ENCODE measurements around the gene MAPK1.
"Not testable (repeated sequence)": the region's sequence is repeated elsewhere in the genome, so short reads cannot be mapped to it uniquely, and the experiment has no call there.

MAPK1 gene

GRCh38 chr22:21818487-21819182, 48.8 kb downstream of the MAPK1 start:
- DNase-seq (ENCODE audit: low spot score): peak; percentile 48

- DNase-seq (ENCODE audit: low spot score): not testable (repeated sequence)
Observed at GRCh38 chr22:21817497-21817853, 50.0 kb downstream of the MAPK1 start.

- no peak for DNase-seq (ENCODE audit: low spot score)
Observed at GRCh38 chr22:21816787-21817496, 50.5 kb downstream of the MAPK1 start.

GRCh38 chr22:21816472-21816786, 51.0 kb downstream of the MAPK1 start:
- DNase-seq (ENCODE audit: low spot score): no peak

GRCh38 chr22:21815958-21816357, 51.5 kb downstream of the MAPK1 start:
- DNase-seq (ENCODE audit: low spot score): no peak

GRCh38 chr22:21815357-21815756, 52.1 kb downstream of the MAPK1 start:
- no peak for DNase-seq (ENCODE audit: low spot score)

GRCh38 chr22:21811982-21812381, 55.5 kb downstream of the MAPK1 start:
- DNase-seq (ENCODE audit: low spot score): no peak

GRCh38 chr22:21807544-21808529, 59.6 kb downstream of the MAPK1 start:
- no peak for DNase-seq (ENCODE audit: low spot score)

GRCh38 chr22:21805325-21805724, 62.1 kb downstream of the MAPK1 start:
- DNase-seq (ENCODE audit: low spot score): not testable (repeated sequence)

GRCh38 chr22:21803811-21804249, 63.6 kb downstream of the MAPK1 start:
- DNase-seq (ENCODE audit: low spot score): no peak

- DNase-seq (ENCODE audit: low spot score): no peak
Observed at GRCh38 chr22:21802673-21803072, 64.8 kb downstream of the MAPK1 start.

- no peak for DNase-seq (ENCODE audit: low spot score)
Observed at GRCh38 chr22:21802056-21802455, 65.4 kb downstream of the MAPK1 start.

GRCh38 chr22:21801304-21801644, 66.2 kb downstream of the MAPK1 start:
- not testable (repeated sequence) for DNase-seq (ENCODE audit: low spot score)

GRCh38 chr22:21800552-21801303, 66.7 kb downstream of the MAPK1 start:
- no peak for DNase-seq (ENCODE audit: low spot score)

GRCh38 chr22:21797444-21798221, 69.8 kb downstream of the MAPK1 start:
- DNase-seq (ENCODE audit: low spot score): no peak

GRCh38 chr22:21796863-21797262, 70.6 kb downstream of the MAPK1 start:
- DNase-seq (ENCODE audit: low spot score): peak; percentile 38

GRCh38 chr22:21796231-21796630, 71.2 kb downstream of the MAPK1 start:
- DNase-seq (ENCODE audit: low spot score): no peak

- DNase-seq (ENCODE audit: low spot score): not testable (repeated sequence)
Observed at GRCh38 chr22:21793716-21794115, 73.7 kb downstream of the MAPK1 start.

GRCh38 chr22:21791635-21792625, 75.5 kb downstream of the MAPK1 start:
- DNase-seq (ENCODE audit: low spot score): no peak
